ENCODE data around the gene AQP12B. TPM values are rescaled to one million over a fixed set of nuclear protein-coding genes. Genes with fewer than 3 reads are reported as not detected.
"Not testable (repeated sequence)": the region's sequence is repeated elsewhere in the genome, so short reads cannot be mapped to it uniquely, and the experiment has no call there.

The AQP12B gene
- total and polyA plus RNA-seq, 7 experiments from 2014 or later: not detected

GRCh38 chr2:240687741-240688552, 5.3 kb upstream of the AQP12B start:
- Mint-ChIP-seq H3K27me3 (no peaks in the 10 kb centered on the region), H3K4me3 (no peak overlapping the region), H3K9me3 (no peaks in the 10 kb centered on the region), H3K4me1 (peaks cover 0 to 9% (median 2%) of the 10 kb centered on the region in 7 donors), H3K36me3 (no peaks in the 10 kb centered on the region), H3K27ac (no peak overlapping the region)
- DNase-seq: no peak
- Histone ChIP-seq H3K27me3 (ENCODE audit: control insufficient read depth in 2 of 2, insufficient read depth in 2 of 2, low read length in 2 of 2) (no peaks in the 10 kb centered on the region), H3K4me1 (ENCODE audit: control insufficient read depth in 2 of 2, insufficient read depth in 2 of 2, low read length in 2 of 2) (no peaks in the 10 kb centered on the region), H3K27ac (ENCODE audit: low read depth, low read length) (no peak overlapping the region), H3K9me3 (ENCODE audit: control insufficient read depth in 2 of 3, low read length in 3 of 3) (no peaks in the 10 kb centered on the region), H3K4me3 (ENCODE audit: low read length) (no peak overlapping the region), H3K36me3 (ENCODE audit: control insufficient read depth in 2 of 3, insufficient read depth in 3 of 3, low read length in 3 of 3) (no peaks in the 10 kb centered on the region)
- intact Hi-C loops (cut with micrococcal nuclease): no loop called here
- no peak for ATAC-seq
- POLR2A ChIA-PET: interaction anchor here (0.7 kb wide), 1 partner anchor 121 kb away, joined by 3 read pairs; no protein-coding TSS in a partner anchor
- CTCF ChIA-PET: no interaction called here

- intact Hi-C loops (cut with micrococcal nuclease): no loop called here
- Histone ChIP-seq H3K27me3 (ENCODE audit: control insufficient read depth in 2 of 2, insufficient read depth in 2 of 2, low read length in 2 of 2) (no peaks in the 10 kb centered on the region), H3K4me1 (ENCODE audit: control insufficient read depth in 2 of 2, insufficient read depth in 2 of 2, low read length in 2 of 2) (no peaks in the 10 kb centered on the region), H3K27ac (ENCODE audit: low read depth, low read length) (no peak overlapping the region), H3K9me3 (ENCODE audit: control insufficient read depth in 2 of 3, low read length in 3 of 3) (no peaks in the 10 kb centered on the region), H3K4me3 (ENCODE audit: low read length) (no peak overlapping the region), H3K36me3 (ENCODE audit: control insufficient read depth in 2 of 3, insufficient read depth in 3 of 3, low read length in 3 of 3) (no peaks in the 10 kb centered on the region)
- no peaks in the 10 kb centered on the region for H3K36me3 Mint-ChIP-seq
- peaks cover 0 to 9% (median 2%) of the 10 kb centered on the region in 7 donors for H3K4me1 Mint-ChIP-seq
- POLR2A ChIA-PET: no interaction called here
- ATAC-seq (no peak), DNase-seq (no peak)
- no peak overlapping the region for H3K4me3 Mint-ChIP-seq
- no peaks in the 10 kb centered on the region for H3K27me3 Mint-ChIP-seq
- H3K27ac Mint-ChIP-seq: peak overlapping the region in 2 of 9 donors; percentile 35 to 43
- H3K9me3 Mint-ChIP-seq: no peaks in the 10 kb centered on the region
- CTCF ChIA-PET: no interaction called here
Measured at GRCh38 chr2:240687045-240687740, 4.5 kb upstream of the AQP12B start.

- no peak overlapping the region for H3K27ac ChIP-seq (ENCODE audit: low read depth, low read length)
- H3K4me1 Mint-ChIP-seq: peaks cover 0 to 9% (median 2%) of the 10 kb centered on the region in 7 donors
- no peaks in the 10 kb centered on the region for H3K36me3 ChIP-seq (ENCODE audit: control insufficient read depth in 2 of 3, insufficient read depth in 3 of 3, low read length in 3 of 3)
- H3K9me3 Mint-ChIP-seq: no peaks in the 10 kb centered on the region
- H3K36me3 Mint-ChIP-seq: no peaks in the 10 kb centered on the region
- H3K4me1 ChIP-seq (ENCODE audit: control insufficient read depth in 2 of 2, insufficient read depth in 2 of 2, low read length in 2 of 2): no peaks in the 10 kb centered on the region
- no peaks in the 10 kb centered on the region for H3K9me3 ChIP-seq (ENCODE audit: control insufficient read depth in 2 of 3, low read length in 3 of 3)
- peak overlapping the region in 3 of 9 donors; percentile 11 to 35 (median 18) for H3K27ac Mint-ChIP-seq
- DNase-seq (no peak), ATAC-seq (no peak)
- POLR2A ChIA-PET: no interaction called here
- CTCF ChIA-PET: no interaction called here
- no peaks in the 10 kb centered on the region for H3K27me3 Mint-ChIP-seq
- no peak overlapping the region for H3K4me3 Mint-ChIP-seq
- H3K27me3 ChIP-seq (ENCODE audit: control insufficient read depth in 2 of 2, insufficient read depth in 2 of 2, low read length in 2 of 2): no peaks in the 10 kb centered on the region
- intact Hi-C loops (cut with micrococcal nuclease): no loop called here
- no peak overlapping the region for H3K4me3 ChIP-seq (ENCODE audit: low read length)
Measured at GRCh38 chr2:240686460-240686859, 3.8 kb upstream of the AQP12B start.

GRCh38 chr2:240685771-240686371, 3.2 kb upstream of the AQP12B start:
- no peak overlapping the region for H3K4me3 Mint-ChIP-seq
- no peaks in the 10 kb centered on the region for H3K27me3 Mint-ChIP-seq
- Histone ChIP-seq H3K4me3 (ENCODE audit: low read length) (no peak overlapping the region), H3K9me3 (ENCODE audit: control insufficient read depth in 2 of 3, low read length in 3 of 3) (no peaks in the 10 kb centered on the region), H3K27ac (ENCODE audit: low read depth, low read length) (no peak overlapping the region), H3K4me1 (ENCODE audit: control insufficient read depth in 2 of 2, insufficient read depth in 2 of 2, low read length in 2 of 2) (no peaks in the 10 kb centered on the region), H3K27me3 (ENCODE audit: control insufficient read depth in 2 of 2, insufficient read depth in 2 of 2, low read length in 2 of 2) (no peaks in the 10 kb centered on the region), H3K36me3 (ENCODE audit: control insufficient read depth in 2 of 3, insufficient read depth in 3 of 3, low read length in 3 of 3) (no peaks in the 10 kb centered on the region)
- DNase-seq: no peak
- intact Hi-C loops (cut with micrococcal nuclease): no loop called here
- ChIA-PET POLR2A (no interaction called here), CTCF (no interaction called here)
- no peaks in the 10 kb centered on the region for H3K9me3 Mint-ChIP-seq
- no peak for ATAC-seq
- peak overlapping the region in 2 of 9 donors; percentile 11 to 35 for H3K27ac Mint-ChIP-seq
- peaks cover 0 to 9% (median 2%) of the 10 kb centered on the region in 7 donors for H3K4me1 Mint-ChIP-seq
- H3K36me3 Mint-ChIP-seq: no peaks in the 10 kb centered on the region

GRCh38 chr2:240683980-240684728, 1.5 kb upstream of the AQP12B start:
- H3K4me1 Mint-ChIP-seq; H3K27ac ChIP-seq (ENCODE audit: low read depth, low read length); H3K4me1 ChIP-seq (ENCODE audit: control insufficient read depth in 2 of 2, insufficient read depth in 2 of 2, low read length in 2 of 2); CTCF ChIA-PET; H3K27me3 Mint-ChIP-seq; H3K36me3 ChIP-seq (ENCODE audit: control insufficient read depth in 2 of 3, insufficient read depth in 3 of 3, low read length in 3 of 3); H3K27me3 ChIP-seq (ENCODE audit: control insufficient read depth in 2 of 2, insufficient read depth in 2 of 2, low read length in 2 of 2); DNase-seq; H3K9me3 ChIP-seq (ENCODE audit: control insufficient read depth in 2 of 3, low read length in 3 of 3); intact Hi-C loops (cut with micrococcal nuclease); H3K36me3 Mint-ChIP-seq; POLR2A ChIA-PET; H3K9me3 Mint-ChIP-seq: not testable (repeated sequence)
- H3K4me3 ChIP-seq (ENCODE audit: low read length): peak overlapping the region; percentile 30
- H3K4me3 Mint-ChIP-seq: peak overlapping the region; percentile 7 to 76 (median 50)
- H3K27ac Mint-ChIP-seq: peak overlapping the region in 6 of 9 donors; percentile 46 to 76 (median 61)
- peak; percentile 8 for ATAC-seq

- DNase-seq; H3K27me3 ChIP-seq (ENCODE audit: control insufficient read depth in 2 of 2, insufficient read depth in 2 of 2, low read length in 2 of 2); H3K4me1 Mint-ChIP-seq; POLR2A ChIA-PET; CTCF ChIA-PET; H3K9me3 ChIP-seq (ENCODE audit: control insufficient read depth in 2 of 3, low read length in 3 of 3); H3K27ac ChIP-seq (ENCODE audit: low read depth, low read length); H3K4me1 ChIP-seq (ENCODE audit: control insufficient read depth in 2 of 2, insufficient read depth in 2 of 2, low read length in 2 of 2); H3K36me3 Mint-ChIP-seq; H3K36me3 ChIP-seq (ENCODE audit: control insufficient read depth in 2 of 3, insufficient read depth in 3 of 3, low read length in 3 of 3); intact Hi-C loops (cut with micrococcal nuclease); H3K27me3 Mint-ChIP-seq; H3K9me3 Mint-ChIP-seq: not testable (repeated sequence)
- peak overlapping the region; percentile 30 for H3K4me3 ChIP-seq (ENCODE audit: low read length)
- Mint-ChIP-seq H3K4me3 (peak overlapping the region; percentile 45 to 76 (median 55)), H3K27ac (peak overlapping the region in 4 of 9 donors; percentile 48 to 77 (median 72))
- ATAC-seq: peak; percentile 43
Measured at GRCh38 chr2:240683329-240683979, 769 bp upstream of the AQP12B start.

Data from naive thymus-derived CD4-positive, alpha-beta T cell (primary cell).